Psoas muscle (tissue), 8 donors: Measurements from ENCODE around the gene TMEM74B. TPM values are rescaled to one million over a fixed set of nuclear protein-coding genes. Genes with fewer than 3 reads are reported as not detected.

Source experiments
- ATAC-seq, 4 donors: fragments of 200-7000 bp; cut with Tn5 transposase; one replicate each; pipeline ENCODE4 v1.9.1; 2020; ENCODE audit warnings: moderate library complexity in 3 of 4, mild to moderate bottlenecking in 2 of 4
- DNase-seq, 2 donors: peaks; one replicate each; pipeline ENCODE4 v3.0.0-alpha.2; 2020
- H3K27ac ChIP-seq: fragments of 200-600 bp; one replicate; pipeline ENCODE4 v1.8.0; 2022
- H3K27me3 ChIP-seq, 3 donors: fragments of 200-600 bp in 1 of 3; one replicate each; pipeline versions ENCODE4 v1.6.1 to v1.8.0; 2013 to 2022; ENCODE audit warnings: low read length in 2 of 3, mild to moderate bottlenecking in 2 of 3, moderate library complexity in 1 of 3; ENCODE audit not compliant: insufficient read depth in 3 of 3
- H3K36me3 ChIP-seq, 2 donors: fragments of 200-600 bp in 1 of 2; one replicate each; pipeline versions ENCODE4 v1.6.1 to v1.8.0; 2013 to 2022; ENCODE audit warnings: low read depth in 1 of 2, mild to moderate bottlenecking in 1 of 2, moderate library complexity in 1 of 2; ENCODE audit not compliant: insufficient read depth in 1 of 2
- H3K4me1 ChIP-seq: fragments of 200-600 bp; one replicate; pipeline ENCODE4 v1.8.0; 2022
- H3K4me3 ChIP-seq: fragments of 200-600 bp; one replicate; pipeline ENCODE4 v1.8.0; 2022; ENCODE audit warnings: mild to moderate bottlenecking
- H3K9me3 ChIP-seq: fragments of 200-600 bp; one replicate; pipeline ENCODE4 v1.8.0; 2022
- CTCF ChIP-seq: fragments of 200-600 bp; IDR thresholded peaks from one replicate; pipeline ENCODE4 v1.8.0; 2022; ENCODE audit warnings: antibody characterized with exemption
- WGBS, 3 donors: extraction: QIAGEN DNeasy Blood & Tissue Kit; methylation state at CpG; one replicate each; pipeline versions ENCODE4 v1.1.6 to v1.1.7; 2013; 5-methylcytosine and 5-hydroxymethylcytosine counted together
- intact Hi-C, 2 donors: fragments of 100-400 bp; cut with DNase I; formaldehyde crosslinking; loops; one replicate each; pipeline versions ENCODE4 v1.11.0 to v1.14.2; 2022
- polyA plus RNA-seq, 3 donors: library from polyadenylated mRNA; stranded (reverse); fragments of 200-250 nt; gene quantifications; one replicate each; pipeline ENCODE4 v1.2.3, GENCODE V29; 2013
- total RNA-seq, 4 donors: library from RNA; stranded (reverse); fragmentation: NEBNext Ultra II Directional in 2 of 4; extraction: Animal tissue kit (Norgen Biotek cat#: 25700) in 2 of 4; gene quantifications; one replicate each; pipeline versions ENCODE4 v1.2.1 to v1.2.4, GENCODE V29; 2021 to 2023
- donor health status: healthy with polysubstance abuse.
- donor health status: DM: no; HTN: no; CAD: no; lungs with moderate emphysema.
- donor health status: Bipolar disorder and iron deficiency.
- donor health status: healthy.
- donor health status: DM: yes; HTN: yes; CAD: no.
- donor health status: DM: no; HTN: no; CAD: no.
- donor health status: DM: no; HTN: no; CAD: no.
- donor health status: DM: yes; HTN: yes; CAD: no.

Gene TMEM74B
- total and polyA plus RNA-seq, 7 donors, result 0.22 to 2.1 (median 0.67) TPM

GRCh38 chr20:1130847-1131246 is 53.9 kb downstream of the TMEM74B start:
- no peak overlapping the region for H3K27ac ChIP-seq
- H3K9me3 ChIP-seq, result no peaks in the 10 kb centered on the region
- peaks cover 12% of the 10 kb centered on the region for H3K4me1 ChIP-seq
- no peak for TF ChIP-seq CTCF
- H3K4me3 ChIP-seq, result no peak overlapping the region
- H3K27me3 ChIP-seq, result no peaks in the 10 kb centered on the region
- H3K36me3 ChIP-seq, result peaks cover 26 to 87% of the 10 kb centered on the region in 2 donors
- DNase-seq (peak; percentile 38 to 62), ATAC-seq (peak in 1 of 4 donors; percentile 35)
- WGBS, 3 donors, result 51 to 80% (median 58%) methylated on average over 5 of the region's 5 CpGs
- intact Hi-C loops, result no loop called here

Other genes with a start within 250 kb of the TMEM74B start
- gene RSPO4, start 182.7 kb downstream of the TMEM74B start, total RNA-seq, result under 1 TPM in 1 of 4 donors, not detected in 3; 0.13 TPM
- under 1 TPM in 2 of 3 donors, not detected in 1; 0.01 to 0.03 TPM for gene RSPO4, start 182.7 kb downstream of the TMEM74B start, polyA plus RNA-seq
- gene PSMF1, start 66.4 kb downstream of the TMEM74B start, total RNA-seq, result 100 to 1,000 TPM; 137 to 159 (median 144) TPM
- 100 to 1,000 TPM in 1 of 3 donors, 10 to 100 TPM in 2; 81.0 to 129 (median 89.8) TPM for gene PSMF1, start 66.4 kb downstream of the TMEM74B start, polyA plus RNA-seq
- under 1 TPM in 3 of 4 donors, not detected in 1; 0.15 to 0.32 (median 0.24) TPM for gene C20orf202, start 18.5 kb upstream of the TMEM74B start, total RNA-seq
- gene C20orf202, start 18.5 kb upstream of the TMEM74B start, polyA plus RNA-seq, result under 1 TPM; 0.05 to 0.10 (median 0.09) TPM
- gene RAD21L1, start 41.1 kb upstream of the TMEM74B start, total RNA-seq, result not detected
- gene RAD21L1, start 41.1 kb upstream of the TMEM74B start, polyA plus RNA-seq, result not detected
- gene SNPH, start 81.3 kb upstream of the TMEM74B start, total RNA-seq, result 1 to 10 TPM; 2.7 to 9.3 (median 5.2) TPM
- gene SNPH, start 81.3 kb upstream of the TMEM74B start, polyA plus RNA-seq, result 1 to 10 TPM; 1.0 to 4.8 (median 2.2) TPM
- gene SDCBP2, start 144.2 kb upstream of the TMEM74B start, total RNA-seq, result 1 to 10 TPM; 1.6 to 3.2 (median 1.9) TPM
- 10 to 100 TPM in 1 of 3 donors, 1 to 10 TPM in 2; 1.9 to 10.5 (median 2.2) TPM for gene SDCBP2, start 144.2 kb upstream of the TMEM74B start, polyA plus RNA-seq
- gene FKBP1A, start 208.1 kb upstream of the TMEM74B start, total RNA-seq, result 100 to 1,000 TPM in 2 of 4 donors, 10 to 100 TPM in 2; 78.4 to 166 (median 98.2) TPM
- 100 to 1,000 TPM in 2 of 3 donors, 10 to 100 TPM in 1; 86.8 to 503 (median 141) TPM for gene FKBP1A, start 208.1 kb upstream of the TMEM74B start, polyA plus RNA-seq